Stimulated activated CD8-positive, alpha-beta memory T cell treated with anti-CD3 and anti-CD28 coated beads, Interleukin-2, amount 100 ng/mL, for 1 hour (primary cell): ENCODE results near the gene SSTR3.

ENCODE experiments used
- DNase-seq, 2 donors: peaks; one replicate each; pipeline ENCODE4 v3.0.0-alpha.2; 2020; ENCODE audit warnings: low read depth in 2 of 2

SSTR3 gene

DNA sequence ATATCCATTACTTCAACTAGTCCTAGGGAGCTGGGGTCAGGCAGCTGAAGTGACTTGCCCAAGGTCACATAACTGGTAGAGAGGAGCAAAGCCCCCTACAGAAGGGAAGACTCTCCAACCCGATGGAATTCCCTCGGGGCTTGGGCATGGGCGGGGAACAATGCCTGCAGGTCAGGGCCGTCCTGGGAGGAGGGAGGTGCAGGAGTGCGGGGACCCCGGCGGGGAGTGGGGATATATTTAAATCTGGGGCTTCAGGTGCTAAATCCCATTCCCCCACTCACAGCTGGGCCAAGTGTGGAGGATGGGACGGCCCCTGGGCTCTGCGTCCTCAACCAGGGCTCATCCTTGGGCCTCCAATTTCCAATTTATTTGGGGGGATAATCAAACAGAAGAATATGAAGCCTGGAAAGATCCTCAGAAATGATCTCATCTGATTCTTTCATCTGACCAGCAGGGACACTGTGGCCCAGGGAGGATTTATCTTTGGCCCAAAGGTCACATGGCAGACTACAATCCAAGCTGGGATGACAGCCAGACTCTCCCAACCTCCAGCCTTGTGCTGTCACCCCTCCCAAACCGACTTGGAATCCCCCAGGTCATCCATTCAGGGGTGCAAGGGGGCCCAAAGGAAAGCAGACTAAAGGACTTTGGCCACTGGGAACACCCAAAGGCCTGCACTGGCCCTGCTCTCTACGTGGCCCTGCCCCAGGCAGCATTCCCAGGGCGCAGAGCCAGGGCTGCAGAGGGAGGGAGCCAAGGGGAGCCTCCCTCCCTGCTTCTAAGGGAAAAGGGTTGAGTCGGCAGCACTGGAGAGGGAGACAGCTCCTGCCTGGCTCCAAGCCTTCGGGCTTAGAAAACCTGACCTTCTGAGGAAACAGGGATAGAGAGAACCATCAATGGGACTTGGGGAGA is 15.5 kb downstream of the SSTR3 start:
- DNase-seq: no peak

DNA sequence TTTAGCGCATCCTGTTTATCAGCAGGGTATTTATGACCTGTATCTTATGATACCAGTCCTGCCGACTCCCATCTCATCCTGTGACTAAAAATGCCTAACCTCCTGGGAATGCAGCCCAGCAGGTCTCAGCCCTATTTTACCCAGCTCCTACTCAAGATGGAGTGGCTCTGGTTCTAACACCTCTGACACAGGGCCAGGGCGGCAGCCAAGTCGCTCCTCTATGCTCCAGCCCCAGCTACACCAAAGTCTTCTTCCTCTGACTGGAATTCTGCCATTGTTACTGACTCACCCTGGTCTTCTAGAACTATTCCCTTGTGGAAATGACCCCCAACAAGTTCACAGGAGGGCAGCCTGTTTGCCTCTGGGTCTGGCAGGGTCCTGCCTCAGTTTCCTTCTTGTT is 16.4 kb downstream of the SSTR3 start:
- no peak for DNase-seq

DNA sequence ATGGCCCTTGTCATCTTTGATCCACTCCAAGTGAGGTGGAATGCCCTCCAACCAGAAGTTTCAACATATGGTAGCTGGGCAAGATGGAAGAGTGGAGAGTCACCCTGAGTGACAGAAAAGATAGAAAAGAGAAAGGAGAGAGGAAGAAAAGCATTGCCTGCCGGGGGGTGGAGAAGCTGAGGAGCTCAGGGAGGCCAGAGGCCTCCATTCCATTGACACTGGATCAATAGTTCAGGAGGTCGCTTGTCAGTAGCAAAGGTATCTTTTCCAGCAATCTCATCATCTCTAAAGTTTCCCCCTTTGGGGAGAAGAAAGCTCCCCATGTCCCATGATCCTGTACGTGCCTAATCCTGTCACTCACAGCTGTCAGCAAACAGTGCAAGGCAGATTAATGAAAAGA is 17.5 kb downstream of the SSTR3 start:
- DNase-seq: no peak

DNA sequence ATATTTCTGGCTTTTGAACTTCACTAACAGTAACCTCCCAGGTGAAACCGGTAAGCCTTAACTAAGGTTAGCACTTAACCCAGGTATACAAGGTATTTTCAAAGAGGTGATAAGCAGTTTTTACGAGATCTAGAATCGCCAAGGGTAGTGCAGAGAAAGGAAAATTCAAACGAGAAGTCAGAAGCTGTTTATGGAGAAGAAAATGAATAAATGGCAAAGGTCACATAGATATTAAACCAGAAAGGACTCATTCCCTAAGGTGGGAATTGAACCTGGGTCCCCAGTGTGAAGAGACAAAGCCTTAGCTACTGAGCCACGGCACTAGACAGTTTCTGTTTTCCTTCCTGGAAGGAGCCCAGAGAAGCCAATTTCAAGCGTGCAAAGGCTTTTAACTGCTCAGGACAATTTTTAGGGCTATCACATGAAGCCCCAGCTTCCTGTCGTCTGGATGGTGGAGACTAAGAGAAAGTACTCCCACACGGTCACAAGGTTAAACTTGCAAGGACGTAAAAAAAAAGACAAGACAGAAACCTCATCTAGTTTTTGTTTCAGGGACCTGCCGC is 18.6 kb downstream of the SSTR3 start:
- no peak for DNase-seq

DNA sequence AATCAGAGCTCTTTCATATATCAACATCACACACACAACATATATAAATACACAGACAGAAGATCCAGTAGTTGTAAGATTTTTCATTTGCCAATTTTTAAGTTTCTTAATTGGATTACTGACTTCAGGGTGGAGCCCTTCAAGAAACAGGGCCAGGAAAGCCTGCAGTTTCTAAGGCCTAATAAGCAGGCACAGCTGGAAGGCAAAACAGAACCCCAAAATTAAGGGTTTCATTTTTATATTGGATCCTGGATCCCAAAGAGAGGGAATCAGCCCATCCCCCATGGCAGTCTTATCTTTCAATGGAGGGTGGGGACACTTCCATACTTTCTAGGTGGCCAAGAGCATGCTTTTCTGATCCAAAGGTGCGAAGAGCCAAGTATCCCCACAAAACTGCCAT is 19.5 kb downstream of the SSTR3 start:
- DNase-seq: no peak

DNA sequence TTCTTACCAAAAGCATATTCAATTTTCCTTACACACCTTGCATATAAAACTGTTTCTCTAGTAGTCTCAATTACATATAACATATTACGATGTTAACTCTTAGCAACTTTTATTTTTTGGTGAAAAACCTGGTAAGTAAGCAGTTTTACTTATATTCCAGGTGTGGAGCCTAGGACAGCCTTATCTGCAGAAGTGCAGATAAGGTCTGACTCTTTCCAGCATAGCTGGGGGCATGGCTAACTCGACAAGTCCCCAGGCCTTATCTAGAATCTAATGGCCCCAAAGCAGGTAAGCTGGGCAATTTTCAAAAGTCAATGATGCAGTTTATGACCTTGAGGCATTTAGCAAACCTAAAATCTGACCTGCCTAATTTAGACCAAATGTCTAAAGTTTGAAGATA is 20.1 kb downstream of the SSTR3 start:
- DNase-seq: no peak

DNA sequence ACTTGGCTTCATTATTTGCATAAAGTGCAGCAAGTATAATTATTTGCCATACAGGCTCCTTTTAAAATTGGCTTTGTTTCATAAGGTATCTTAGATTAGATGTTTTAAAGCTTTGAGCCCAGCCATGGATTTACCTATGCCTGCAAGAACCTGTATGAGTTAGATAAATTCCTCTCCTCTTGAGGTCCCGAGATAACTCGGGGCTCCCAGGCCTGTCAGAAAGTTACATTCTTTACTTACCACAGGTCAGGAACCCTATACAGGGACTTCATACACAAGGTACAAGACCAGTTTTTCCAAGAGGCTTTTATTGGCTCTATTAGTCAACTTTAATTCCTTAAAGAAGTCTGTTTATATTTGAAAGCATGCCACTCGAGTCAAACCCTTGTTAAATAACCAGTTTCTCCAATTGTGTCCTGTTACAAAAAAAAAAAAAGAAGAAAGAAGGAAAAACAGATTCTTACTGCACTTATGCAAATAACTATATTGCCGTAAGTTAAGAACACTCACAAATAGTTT is 22.0 kb downstream of the SSTR3 start:
- DNase-seq: no peak

DNA sequence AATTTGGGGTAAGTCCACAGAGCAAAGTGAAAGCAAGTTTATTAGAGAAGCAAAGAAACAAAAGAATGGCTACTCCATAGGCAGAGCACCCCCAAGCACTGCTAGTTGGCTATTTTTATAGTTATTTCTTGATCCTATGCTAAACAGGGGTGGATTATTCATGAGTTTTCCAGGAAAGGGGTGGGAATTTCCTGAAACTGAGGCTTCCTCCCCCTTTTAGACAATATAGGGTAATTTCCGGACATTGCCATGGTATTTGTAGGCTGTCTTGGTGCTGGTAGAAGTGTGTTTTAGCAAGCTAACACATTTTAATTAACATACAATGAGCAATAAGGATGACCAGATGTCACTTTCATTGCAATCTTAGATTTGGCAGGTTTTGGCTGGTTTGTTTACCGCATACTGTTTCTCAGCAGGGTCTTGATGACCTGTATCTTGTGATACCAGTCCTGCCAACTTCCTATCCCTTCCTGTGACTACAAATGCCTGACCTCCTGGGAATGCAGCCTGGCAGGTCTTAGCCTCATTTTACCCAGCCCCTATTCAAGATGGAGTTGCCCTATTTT is 23.3 kb downstream of the SSTR3 start:
- no peak for DNase-seq

DNA sequence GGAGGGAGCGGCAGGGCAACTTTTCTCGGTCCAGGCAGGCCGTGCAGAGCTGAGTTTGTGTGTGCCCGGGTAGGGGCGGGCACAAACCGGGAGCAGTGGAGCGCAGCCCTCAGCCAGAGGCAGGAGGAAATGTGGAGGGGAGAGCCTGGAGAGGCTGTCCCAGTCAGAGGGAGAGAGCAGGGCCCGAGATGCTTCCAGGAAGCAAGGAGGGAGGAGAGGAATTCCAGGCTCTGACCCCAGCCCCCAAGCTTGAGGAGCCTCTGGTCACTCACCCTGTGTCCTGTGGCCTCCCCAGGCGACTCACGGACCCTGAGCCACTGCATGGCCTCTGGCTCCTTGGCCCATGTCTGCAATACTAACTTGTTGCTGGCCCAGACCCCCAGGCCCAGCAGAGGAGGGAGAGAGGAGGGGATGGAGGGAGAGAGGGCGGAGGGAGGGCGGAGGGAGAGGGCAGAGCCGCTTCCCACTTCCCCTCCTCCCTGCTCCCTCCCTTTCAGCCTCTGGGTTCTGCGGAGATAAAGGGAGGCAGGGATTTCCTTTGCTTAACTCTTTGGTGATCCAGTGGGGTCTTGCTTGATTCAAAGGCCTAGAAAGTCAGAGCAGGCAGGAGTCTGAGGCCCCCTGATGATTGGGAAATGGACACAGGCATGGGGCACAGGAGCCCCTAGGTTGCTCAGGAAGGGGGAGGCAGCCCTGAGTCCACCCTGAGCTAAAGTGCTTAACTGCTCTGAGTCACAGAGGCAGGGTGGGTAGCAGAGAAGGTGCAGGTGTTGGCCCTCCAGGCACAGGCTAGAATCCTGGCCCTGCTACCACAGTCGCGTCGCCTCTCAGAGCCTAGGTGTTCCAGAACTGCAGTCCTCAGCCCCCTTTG is 24.2 kb downstream of the SSTR3 start, which contains the start of gene C1QTNF6:
C1QTNF6 (minus strand) TSS at position 357 of the 871 bp plus-strand sequence; CDS start at position 323, 34 bp downstream.
- DNase-seq: no peak

DNA sequence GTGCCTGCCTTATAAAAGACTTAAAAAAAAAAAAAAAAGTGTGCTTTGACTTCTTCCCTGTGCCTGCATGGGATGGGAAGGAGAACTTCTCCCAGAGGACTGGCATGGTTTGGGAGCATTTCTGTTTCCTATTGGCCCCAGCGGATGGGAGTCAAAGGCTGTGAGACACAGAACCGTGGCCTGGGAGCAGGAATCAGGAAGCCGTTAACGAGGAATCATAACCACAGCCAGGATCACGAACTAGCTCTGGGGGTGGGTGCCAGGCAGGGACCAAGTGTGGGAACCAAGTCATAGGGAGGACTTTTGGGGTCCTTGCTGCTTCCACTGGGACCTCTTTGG is 24.8 kb downstream of the SSTR3 start:
- no peak for DNase-seq

DNA sequence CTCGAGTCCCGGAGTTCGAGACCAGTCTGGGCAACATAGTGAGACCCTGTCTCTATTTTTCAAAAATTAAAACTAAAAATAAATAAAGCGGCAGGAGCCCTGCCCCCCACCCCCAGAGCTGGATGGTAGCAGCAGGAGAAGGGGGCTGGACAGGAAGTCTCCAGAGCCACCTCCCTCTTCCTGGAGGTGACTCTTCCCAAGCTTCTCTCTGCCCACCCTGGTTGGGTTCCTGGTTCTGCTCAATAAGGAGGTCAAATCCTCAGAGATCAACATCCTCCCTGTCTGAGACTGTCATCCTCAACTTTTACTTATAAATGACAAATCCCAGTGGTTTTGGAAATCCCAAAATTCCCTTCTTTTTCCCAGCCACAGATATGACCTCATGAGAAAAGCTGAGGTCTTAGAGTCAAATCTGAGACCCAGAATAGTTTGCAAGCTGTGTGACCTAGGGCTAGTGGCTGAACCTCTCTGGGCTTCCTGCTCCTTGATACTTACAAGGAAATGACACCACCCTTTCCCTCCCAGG is 25.2 kb downstream of the SSTR3 start:
- DNase-seq: no peak

DNA sequence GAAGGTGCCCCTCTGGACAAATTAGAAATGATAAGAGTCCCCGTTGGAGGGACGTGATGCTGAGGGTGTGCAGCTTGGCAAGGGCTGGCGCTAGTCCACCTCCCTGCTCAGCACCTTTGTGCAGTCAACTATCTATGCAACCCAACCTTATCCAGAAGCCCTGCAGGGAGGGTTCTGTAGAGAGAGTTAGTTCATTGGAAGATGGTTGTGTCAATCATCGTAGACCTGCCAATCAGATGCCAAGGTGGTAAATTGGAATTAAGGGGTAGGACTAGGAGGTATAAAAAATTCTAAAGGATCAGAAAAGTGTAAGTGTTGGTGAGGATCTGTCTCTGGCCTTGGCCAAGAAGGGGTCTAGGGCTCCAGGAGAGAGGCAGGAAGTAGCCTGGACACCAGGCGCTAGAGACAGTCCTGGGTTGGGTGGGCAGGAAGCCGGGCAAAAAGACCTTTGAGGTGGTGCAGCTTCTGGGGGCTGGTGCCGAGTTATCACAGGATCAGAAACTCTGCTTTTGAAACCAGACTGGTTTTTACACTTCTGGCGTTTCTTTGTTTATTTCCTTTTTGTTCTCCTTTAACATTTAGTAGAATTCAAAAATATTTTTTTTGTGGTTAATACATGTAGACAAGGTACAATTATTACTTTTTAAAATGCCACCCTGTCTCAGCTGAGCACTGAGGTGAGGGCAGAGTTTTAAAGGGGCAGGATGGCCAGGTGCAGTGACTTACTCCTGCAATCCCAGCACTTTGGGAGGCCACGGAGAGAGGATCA is 25.9 kb downstream of the SSTR3 start:
- no peak for DNase-seq

DNA sequence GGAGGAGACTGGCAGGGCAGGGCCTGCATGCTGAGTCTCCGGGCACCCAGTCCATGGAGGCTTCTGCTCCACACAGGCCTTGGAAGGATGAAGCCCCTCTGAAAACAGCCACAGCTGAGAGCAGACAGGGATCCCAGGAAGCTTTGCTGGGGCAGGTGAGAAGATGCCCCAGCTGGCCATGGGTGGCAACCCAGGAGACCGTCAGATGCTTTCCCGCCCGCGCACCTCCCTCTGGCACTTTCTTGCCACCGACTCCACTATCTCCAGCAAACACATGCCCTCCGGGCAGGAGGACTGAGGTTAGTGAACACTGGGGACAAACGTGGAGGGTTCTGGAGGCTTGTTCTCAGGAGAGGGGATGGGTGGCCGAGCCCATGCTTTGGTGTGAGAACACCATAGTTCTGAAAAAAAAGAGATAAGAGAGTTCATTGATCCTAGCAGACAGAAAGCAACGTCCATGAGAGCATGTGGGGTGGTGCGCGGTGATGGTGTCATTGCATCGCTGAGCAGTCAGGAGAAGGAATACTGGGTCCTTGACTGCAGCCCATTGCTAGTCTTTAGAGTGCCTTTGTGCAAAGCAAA is 26.5 kb downstream of the SSTR3 start:
- no peak for DNase-seq

DNA sequence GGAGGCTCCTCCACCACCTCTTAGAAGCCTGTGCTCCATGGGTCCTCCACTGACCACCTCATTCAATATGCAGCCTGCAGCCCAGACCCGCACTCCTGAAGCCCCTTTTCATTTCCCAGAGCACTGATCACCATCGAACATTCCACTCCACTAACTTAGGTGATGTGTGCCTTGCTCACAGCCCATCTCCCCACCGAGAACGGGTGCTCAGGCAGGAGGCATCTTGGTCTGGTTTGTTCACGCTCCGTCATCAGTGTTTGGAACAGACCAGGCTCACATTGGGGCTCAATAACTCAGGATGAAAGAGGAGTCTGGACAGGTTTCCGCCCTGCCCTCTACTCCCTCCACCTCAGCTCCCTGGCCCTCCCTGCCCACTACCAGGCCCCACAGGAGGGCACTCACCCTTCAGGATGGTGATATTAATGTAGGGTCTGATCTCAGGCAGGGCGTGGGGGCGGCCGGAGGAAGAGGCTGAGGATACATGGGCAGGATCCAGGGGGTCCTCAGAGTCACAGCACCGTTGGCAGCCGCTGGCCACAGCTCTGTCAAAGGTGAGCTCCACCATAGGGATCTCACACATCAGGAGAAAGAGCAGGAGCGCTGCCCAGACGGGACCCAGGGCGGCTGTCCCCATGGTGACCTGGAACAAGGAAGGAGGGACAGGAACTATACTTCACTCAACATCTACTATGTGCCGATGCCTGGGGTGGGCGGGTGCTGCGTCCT is 27.3 kb downstream of the SSTR3 start:
- no peak for DNase-seq

DNA sequence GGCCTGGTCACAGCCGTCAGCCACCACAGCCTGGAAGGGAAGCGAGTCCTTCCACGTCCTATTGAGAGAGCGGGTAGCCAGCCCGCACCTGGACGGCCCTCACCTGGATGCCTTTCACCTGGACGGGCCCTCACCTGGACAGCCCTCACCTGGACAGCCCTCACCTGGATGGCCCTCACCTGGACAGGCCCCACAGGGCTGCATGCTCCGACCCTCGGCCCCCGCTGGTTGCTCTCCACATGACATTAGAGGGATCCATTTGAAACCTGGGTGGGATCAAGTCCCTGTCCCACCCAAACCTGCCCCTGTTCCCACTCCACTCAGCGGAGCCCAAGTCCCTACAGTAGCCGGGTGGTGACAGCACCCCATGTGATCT is 27.9 kb downstream of the SSTR3 start:
- no peak for DNase-seq

DNA sequence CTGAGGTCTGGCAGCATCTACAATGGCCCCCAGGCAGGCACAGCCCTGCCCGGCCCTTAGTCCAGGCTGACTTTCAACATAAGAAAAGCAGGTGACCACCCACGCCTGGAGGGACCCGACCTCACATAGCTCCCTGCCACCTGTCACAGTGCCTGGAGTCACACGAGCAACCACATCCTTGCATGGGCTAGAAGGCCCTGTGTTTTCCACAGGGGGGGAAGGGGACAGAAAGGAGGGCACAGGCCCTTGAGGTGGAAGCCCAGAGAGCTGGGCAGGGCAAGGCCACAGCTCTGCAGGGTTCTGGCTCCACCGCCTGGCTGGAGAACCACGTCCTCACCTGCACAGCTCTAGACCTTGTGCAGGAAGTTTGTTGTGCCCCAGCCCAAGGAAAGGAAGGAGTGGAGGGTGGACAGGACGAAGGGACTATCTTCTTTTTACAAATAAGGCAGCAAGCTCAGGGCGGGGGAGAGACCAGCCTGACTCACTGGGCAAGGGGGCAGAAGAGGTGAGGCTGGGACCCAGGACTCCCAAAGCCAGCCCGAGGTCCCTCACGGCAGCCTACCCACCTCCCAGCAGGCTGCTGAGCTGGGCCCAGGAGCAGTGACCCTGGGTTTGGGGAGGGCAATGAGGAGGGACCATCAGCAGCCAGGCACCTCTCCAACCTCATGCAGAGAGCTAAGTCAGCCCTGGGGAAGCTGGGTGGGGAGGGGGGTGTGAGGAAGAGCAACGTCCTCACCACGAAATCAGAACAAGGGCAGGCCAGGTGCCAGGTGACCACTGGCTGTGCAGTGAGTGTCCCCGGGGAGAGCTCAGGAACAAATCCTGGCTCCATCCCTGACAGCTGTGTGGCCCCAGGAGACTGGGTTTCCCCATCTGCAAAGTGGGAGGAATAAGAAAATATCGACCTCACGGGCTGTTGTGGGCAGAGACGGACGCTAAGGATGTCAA is 28.6 kb downstream of the SSTR3 start:
- no peak for DNase-seq

DNA sequence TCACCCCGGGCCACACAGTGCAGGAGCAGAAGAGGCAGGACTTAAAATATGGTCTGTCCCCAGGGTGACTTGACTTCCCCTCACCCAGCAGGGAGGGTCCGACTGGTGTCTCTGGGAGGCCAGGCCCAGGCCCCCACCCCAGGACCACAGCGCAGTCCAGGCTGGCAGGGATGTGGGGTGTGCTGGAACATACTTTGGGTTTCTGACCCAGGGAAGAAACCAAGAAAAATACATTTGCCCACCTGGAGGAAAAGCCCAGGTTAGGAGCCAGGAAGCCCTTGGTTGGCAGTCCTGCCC is 29.4 kb downstream of the SSTR3 start:
- DNase-seq: no peak

DNA sequence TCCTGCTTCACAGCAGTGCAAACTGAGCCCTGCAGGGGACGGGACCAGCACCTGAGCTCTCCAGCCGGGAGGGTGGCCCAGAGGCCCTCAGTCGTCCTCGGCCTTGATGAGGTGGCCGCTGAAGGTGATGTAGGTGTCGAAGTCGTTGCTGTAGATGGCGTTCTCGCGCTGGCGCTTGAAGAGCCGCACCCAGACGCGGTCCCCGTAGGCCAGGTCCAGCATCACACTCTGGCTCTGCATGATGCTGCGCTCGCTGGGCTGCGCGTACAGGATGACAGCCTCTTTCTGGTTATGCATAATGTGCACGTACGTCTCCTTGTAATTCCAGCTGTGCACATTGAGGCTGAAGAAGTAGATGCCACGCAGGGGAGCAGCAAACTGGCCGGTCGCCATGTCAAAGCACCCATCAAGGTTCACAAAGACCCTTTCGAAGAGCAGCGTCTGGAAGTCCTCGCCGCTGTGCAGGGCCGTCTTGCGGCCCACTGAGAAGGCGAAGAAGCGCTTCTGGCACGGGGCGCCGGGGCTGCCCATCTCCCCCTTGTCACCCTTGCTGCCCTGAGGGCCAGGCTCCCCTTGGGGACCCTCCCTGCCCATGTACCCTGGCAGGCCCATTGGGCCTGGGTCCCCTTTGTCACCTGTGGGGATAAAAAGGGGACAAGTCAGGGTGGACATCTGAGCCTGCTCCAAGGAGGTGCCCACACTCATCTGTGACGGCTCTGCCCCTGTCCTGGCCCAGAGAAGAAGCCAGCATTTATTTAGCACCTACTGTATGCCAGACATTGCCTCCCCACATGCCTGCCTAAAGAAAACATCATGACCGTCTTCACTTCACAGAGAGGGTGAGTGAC is 30.0 kb downstream of the SSTR3 start:
- DNase-seq: no peak
